Right lung (tissue), 5 donors: Measurements from ENCODE around the gene DCTD. TPM values are rescaled to one million over a fixed set of nuclear protein-coding genes. Genes with fewer than 3 reads are reported as not detected.
"Not testable (repeated sequence)": the region's sequence is repeated elsewhere in the genome, so short reads cannot be mapped to it uniquely, and the experiment has no call there.

Experiments used
- DNase-seq, 2 donors: peaks; one replicate each; pipeline ENCODE4 v3.0.0-alpha.2; 2013
- polyA plus RNA-seq, 5 donors: library from polyadenylated mRNA; unstranded; fragments of 120-200 nt; gene quantifications; one replicate each; pipeline versions ENCODE4 v1.2.1 to v1.2.3, GENCODE V29; 2013; ENCODE audit warnings: inconsistent platforms in 1 of 5, low replicate concordance in 1 of 5; ENCODE audit not compliant: insufficient read length in 5 of 5, insufficient read depth in 1 of 5

DCTD gene
- polyA plus RNA-seq, 5 donors: 104 to 113 (median 110) TPM

GRCh38 chr4:182923366-182923765, 6.2 kb upstream of the DCTD start:
- DNase-seq: peak in 1 of 2 donors; percentile 22

GRCh38 chr4:182922501-182923284, 5.5 kb upstream of the DCTD start:
- DNase-seq: peak; percentile 71 to 76

GRCh38 chr4:182921608-182922007, 4.4 kb upstream of the DCTD start:
- no peak for DNase-seq

DNA sequence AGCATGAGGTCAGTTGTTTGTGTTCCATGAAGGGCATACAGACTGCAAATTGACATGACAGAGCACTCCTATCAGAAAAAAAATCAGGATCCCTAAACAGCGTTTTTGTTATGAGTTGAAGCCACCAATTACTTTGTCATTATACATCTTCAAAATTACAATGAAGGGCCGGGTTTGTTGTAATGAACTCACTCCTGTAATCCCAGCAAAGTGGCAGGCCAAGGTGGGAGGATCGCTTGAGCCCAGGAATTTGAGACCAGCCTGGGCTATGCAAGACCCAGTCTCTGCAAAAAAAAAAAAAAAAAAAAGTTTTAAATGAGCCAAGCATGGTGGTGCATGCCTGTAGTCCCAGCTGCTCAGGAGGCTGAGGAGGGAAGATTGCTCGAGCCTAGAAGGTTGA, 3.5 kb upstream of the DCTD start:
- DNase-seq: no peak

GRCh38 chr4:182918791-182919302, 1.7 kb upstream of the DCTD start:
- DNase-seq: no peak

DNA sequence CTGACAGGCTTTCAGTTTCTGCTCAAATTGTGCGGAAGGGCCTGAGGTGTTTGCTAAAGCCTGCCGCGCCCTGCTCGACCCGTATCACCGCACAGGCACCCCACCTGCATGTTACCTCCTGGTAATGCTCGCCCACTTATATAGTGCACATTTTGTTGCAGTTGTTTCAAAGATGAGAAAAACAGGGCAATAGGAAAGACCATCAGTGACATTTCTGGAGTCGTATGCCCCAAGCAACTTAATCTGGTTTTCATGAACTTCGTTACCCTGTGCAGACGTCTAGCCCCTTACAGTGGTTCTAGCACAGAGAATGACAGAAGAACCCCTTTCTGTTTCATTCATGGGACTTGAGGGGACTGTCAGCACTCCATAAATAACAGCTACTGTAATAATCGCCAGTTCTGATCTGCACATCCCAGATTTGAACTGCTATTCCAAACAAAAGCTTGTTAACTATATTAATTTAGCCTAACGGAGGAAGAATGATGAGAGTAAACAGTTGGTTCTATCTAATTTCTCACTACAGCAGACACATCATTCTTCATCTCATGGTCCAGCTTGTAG, 940 bp upstream of the DCTD start:
- no peak for DNase-seq

- peak; percentile 68 to 69 for DNase-seq
Measured at GRCh38 chr4:182916483-182917181, 554 bp downstream of the DCTD start.

DNA sequence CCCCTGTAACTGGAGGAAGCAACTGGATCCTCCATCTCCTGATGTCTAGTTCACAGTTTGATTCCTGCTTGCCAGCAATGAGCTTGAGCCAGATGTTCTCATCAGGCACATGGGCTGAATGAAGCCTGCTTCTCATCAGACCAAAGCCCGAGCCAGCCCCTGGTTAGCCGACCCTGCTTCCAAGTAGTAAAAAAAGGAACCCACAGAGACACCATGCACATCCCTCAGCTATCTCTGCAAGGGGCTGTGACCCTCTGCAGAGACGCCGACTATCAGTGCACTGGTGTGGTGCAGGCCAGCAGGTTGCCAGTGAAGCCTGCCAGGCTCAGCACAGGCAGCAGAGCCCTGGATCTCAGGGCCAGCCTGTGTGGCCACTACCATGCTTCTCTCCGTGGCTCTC, 2.8 kb downstream of the DCTD start:
- DNase-seq: no peak

DNA sequence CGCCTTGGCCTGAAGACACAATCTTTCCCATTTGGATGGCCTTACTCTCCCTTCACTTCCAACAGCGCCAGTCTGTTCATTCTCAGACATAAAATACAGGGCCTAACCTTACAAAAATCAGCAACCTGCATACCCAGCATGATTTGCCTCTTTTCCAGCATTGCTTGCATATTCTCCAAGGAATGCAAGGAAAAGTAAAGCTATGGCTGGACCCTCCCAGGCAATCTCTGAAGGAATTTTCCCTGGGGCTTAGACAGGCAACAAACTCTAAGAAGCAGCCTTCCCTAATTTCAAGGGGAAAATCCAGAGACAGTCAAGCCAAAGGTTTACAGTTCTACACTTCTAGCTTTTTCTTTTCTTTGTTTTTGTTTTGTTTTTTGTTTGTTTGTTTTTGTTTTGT, 3.6 kb downstream of the DCTD start:
- no peak for DNase-seq

GRCh38 chr4:182913036-182913435, 4.2 kb downstream of the DCTD start:
- no peak for DNase-seq

DNA sequence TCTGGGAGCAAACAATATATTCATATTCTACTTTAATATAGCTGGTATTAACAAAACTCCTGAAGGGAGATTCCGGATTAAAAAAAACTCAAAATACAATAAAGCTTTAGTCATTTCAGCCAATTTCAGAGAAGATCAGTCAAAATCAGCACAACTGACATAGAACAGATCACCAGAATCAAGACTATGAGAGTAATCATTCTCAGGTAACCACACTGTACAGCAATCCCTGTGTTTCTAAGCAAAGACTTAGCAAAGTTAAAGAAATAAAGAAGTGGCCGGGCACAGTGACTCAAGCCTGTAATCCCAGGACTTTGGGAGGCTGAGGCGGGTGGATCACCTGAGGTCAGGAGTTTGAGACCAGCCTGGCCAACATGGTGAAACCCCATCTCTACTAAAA, 9.1 kb downstream of the DCTD start:
- no peak for DNase-seq

- DNase-seq: no peak
Measured at GRCh38 chr4:182907396-182907795, 9.8 kb downstream of the DCTD start.

- DNase-seq: no peak
Measured at GRCh38 chr4:182906786-182907185, 10.4 kb downstream of the DCTD start.

DNA sequence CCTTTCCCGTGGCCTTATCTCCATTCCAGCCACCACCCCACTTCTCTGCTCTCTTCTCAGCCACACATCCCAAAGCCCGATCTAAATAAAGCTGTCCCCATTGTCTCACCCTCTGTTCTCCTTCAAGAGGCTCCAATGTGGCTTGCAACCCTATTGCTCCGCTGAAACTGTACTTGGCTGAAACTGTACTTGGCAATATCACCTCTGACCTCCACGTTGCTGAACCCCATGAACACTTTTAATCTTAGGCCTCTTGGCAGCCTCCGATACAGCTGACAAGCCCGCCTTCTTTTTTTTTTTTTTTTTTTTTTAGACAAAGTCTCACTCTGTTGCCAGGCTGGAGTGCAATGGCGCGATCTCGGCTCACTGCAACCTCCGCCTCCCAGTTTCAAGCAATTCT, 12.1 kb downstream of the DCTD start:
- no peak for DNase-seq

DNA sequence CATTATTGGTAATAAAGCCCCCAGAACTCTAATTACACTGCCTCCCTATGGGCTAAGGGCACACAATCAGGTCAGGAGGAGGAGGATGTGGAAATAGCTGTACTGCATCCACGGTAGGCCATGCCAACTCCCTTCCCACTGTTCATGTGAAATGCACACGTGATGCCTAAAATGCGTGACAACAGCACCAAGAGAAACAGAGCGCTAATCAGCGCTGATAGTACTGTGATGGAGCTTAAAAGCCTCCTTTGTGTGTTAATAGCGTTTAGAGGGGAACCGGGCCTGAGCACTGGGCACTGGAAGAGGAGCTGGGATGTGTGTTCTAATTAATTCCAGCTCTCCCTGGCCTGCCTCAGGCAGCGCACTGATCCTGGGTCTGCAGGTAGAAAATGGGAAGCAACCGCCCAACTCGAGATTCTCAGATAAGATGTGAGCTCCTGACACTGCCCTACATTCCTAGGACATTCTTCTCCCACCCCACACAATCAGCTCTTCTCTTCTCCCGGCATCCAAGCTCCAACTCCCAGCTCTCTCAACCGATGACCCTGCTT, 12.9 kb downstream of the DCTD start:
- DNase-seq: no peak

- no peak for DNase-seq
Measured at GRCh38 chr4:182903013-182903412, 14.2 kb downstream of the DCTD start.

- DNase-seq: no peak
Measured at GRCh38 chr4:182901337-182901736, 15.8 kb downstream of the DCTD start.

- DNase-seq: not testable (repeated sequence)
Measured at GRCh38 chr4:182900021-182900420, 17.2 kb downstream of the DCTD start.

DNA sequence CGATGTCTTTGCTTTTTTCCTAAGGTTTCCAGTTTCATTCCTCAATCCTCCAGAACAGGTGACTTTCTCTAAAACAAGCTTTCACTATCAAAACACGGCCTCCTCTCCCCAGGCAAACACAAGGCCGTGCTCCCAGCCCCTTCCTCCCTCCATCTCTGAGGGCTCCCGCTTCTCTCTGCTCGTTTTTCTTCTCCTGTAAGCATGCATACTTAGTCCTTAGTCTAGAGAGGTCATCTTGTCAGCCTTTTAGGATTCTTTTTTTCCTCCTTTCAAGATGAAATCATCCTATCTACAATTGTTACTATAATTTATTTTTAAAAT, 18.7 kb downstream of the DCTD start:
- DNase-seq: no peak

DNA sequence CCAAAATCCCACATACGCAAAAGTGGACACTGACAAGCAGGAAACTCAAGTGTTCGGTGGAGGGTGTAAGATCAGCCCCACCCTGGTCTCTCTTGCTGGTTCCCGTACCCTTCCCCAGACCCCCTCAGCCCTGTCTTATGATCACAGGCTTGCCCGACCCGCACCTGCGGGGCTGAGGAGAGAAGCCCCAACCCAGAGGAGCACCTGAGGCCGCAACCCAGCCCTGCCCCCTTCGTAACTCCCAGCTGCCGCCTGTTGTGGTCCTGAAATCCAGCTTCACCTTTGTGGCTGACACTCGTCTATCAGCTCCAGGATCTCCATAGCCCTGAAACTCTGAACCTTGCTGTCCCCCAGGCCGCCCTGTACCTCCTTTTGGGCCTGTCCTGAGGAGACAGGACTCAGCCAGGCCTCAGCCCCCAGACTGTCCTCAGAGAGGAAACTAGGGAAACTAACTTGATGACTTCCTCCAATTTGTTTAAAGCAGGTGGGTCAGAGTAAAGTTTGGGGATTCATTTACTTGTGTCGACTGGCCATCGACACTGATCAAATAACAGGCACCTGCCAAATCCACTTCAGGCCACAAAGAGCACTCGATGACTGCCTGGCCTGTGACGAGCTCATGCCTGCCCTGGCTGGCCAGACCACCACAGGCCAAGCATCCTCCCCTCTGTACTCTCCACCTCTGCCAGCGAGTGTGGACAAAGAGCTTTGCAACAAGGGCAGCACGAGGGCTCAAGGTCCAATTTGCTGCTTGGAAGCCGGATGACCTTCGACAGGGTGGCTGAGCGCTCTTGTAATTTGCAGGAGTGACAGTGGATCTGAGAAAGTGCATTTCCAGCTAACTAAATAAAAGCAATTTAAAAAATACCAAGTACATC, 19.3 kb downstream of the DCTD start:
- DNase-seq: no peak

DNA sequence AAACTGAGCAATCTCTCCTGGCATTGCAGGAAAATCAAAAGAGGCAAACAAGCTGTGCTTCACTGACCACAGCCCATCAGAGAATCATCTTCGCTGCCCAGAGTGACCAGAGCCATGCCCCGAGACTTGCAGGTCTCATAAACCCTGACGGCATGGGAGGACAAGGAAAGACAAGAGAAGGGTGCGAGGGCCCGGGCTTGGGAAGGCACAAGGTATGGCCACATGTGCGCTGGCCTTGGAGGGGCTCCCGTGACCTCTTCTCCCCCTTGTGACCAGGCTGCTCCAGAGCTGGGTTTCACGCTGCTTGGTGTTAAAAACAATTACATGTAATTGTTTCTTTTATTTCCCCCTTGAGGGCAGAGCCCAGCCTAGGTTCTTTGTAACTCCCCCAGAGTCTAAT, 20.8 kb downstream of the DCTD start:
- no peak for DNase-seq

DNA sequence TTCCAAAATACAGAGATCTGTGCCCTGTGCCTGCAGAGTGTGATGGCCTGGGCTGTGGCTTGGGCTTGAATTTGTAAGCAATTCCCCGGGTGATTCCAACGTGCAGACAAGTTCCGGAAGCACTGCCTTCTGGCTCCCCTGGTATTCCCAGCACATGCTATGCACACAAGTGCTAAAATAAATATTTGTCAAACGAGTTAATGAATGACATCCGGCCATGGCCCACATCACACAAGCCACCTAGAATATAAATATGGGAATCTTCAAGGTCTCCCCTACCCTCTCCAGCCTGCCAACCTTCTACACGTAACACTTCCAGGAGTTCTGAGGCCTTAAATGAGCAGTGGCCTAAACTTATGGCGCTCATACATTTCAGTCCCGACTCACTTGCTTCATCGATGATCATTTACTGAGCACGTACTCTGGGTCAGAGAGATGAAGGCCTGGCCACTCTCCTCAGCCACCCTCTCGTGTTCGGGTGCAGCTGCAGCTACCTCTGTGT, 21.3 kb downstream of the DCTD start:
- no peak for DNase-seq
